Choroid plexus epithelial cell (primary cell): ENCODE results near the gene KLF2.

Experiments
- DNase-seq: peaks from one replicate; pipeline ENCODE4 v3.0.0-alpha.2; 2010; ENCODE audit warnings: low read depth
- H3K4me3 ChIP-seq: 2 replicates; pipeline ENCODE4 v1.5.1; 2011; ENCODE audit warnings: low read depth, mild to moderate bottlenecking, control low read depth, low read length, moderate library complexity
- CTCF ChIP-seq: conservative IDR thresholded peaks from 2 replicates; pipeline ENCODE4 v1.5.1; 2011; ENCODE audit warnings: low read depth, mild to moderate bottlenecking, control low read depth, inconsistent platforms, low read length, moderate library complexity

Gene KLF2

GRCh38 chr19:16330368-16330801, 5.8 kb downstream of the KLF2 start:
- no peak for TF ChIP-seq CTCF
- peak; percentile 77 for DNase-seq
- H3K4me3 ChIP-seq, result no peak overlapping the region

- no peak overlapping the region for H3K4me3 ChIP-seq
- no peak for DNase-seq
- no peak for TF ChIP-seq CTCF
These were observed 6.4 kb downstream of the KLF2 start for GRCh38 chr19:16330806-16331690.

- H3K4me3 ChIP-seq, result no peak overlapping the region
- DNase-seq, result no peak
- no peak for TF ChIP-seq CTCF
These were observed 8.5 kb downstream of the KLF2 start for GRCh38 chr19:16333001-16333586.

- TF ChIP-seq CTCF, result no peak
- no peak for DNase-seq
- H3K4me3 ChIP-seq, result no peak overlapping the region
These were observed 9.8 kb downstream of the KLF2 start for GRCh38 chr19:16334411-16334810.

- no peak for TF ChIP-seq CTCF
- H3K4me3 ChIP-seq, result no peak overlapping the region
- no peak for DNase-seq
These were observed 10.6 kb downstream of the KLF2 start for GRCh38 chr19:16335226-16335625.

- H3K4me3 ChIP-seq, result no peak overlapping the region
- peak; percentile 73 for DNase-seq
- no peak for TF ChIP-seq CTCF
These were observed 11.9 kb downstream of the KLF2 start for GRCh38 chr19:16336571-16336970.
